ENCODE results near the gene LRRC75A. TPM values are rescaled to one million over a fixed set of nuclear protein-coding genes. Genes with fewer than 3 reads are reported as not detected.
A peak's percentile ranks its signal among the peaks of the same experiment; 100 is the strongest.

LRRC75A gene
- total and polyA plus RNA-seq, 2 of the 13 experiments (the other 11 are each of a cell fraction or from before 2014, with no cell fraction given): 0.03 TPM; not detected in 1

- TF ChIP-seq ZNF678 (CRISPR knock-in tag; IDR thresholded peaks at IDR 0.05) (no peak), ZNF30 (CRISPR knock-in tag; IDR thresholded peaks at IDR 0.05) (no peak), ZNF577 (CRISPR knock-in tag; IDR thresholded peaks at IDR 0.05; ENCODE audit: borderline replicate concordance, low read depth) (no peak), FOXJ3 (CRISPR knock-in tag; IDR thresholded peaks at IDR 0.05; ENCODE audit: borderline replicate concordance) (peak; percentile 56; the same call in 1 of the 2 replicates), TOE1 (CRISPR knock-in tag; IDR thresholded peaks at IDR 0.05) (no peak), ZSCAN5A (CRISPR knock-in tag; IDR thresholded peaks at IDR 0.05; ENCODE audit: borderline replicate concordance) (no peak), SALL1 (CRISPR knock-in tag; IDR thresholded peaks at IDR 0.05) (peak; percentile 50), ZNF597 (CRISPR knock-in tag; IDR thresholded peaks at IDR 0.05) (no peak), ARID3A (IDR thresholded peaks at IDR 0.05; ENCODE audit: low read depth, low read length) (no peak), SAP130 (CRISPR knock-in tag; IDR thresholded peaks at IDR 0.05; ENCODE audit: low read depth) (0 out of 2 replicates have a peak, but pooled peaks have one; percentile 11), SOX13 (IDR thresholded peaks at IDR 0.05) (no peak), SOX13 (CRISPR knock-in tag; conservative IDR thresholded peaks at IDR 0.05 in 1 of 2, IDR thresholded peaks at IDR 0.05 in 1 of 2) (peak in 1 of 2 experiments; percentile 11; a peak in 1 of 4 replicates), ZSCAN9 (CRISPR knock-in tag; IDR thresholded peaks at IDR 0.05; ENCODE audit: borderline replicate concordance) (no peak), CSRNP1 (CRISPR knock-in tag; IDR thresholded peaks at IDR 0.05) (no peak), PAXIP1 (CRISPR knock-in tag; conservative IDR thresholded peaks at IDR 0.05) (peak; percentile 76), ZNF703 (CRISPR knock-in tag; IDR thresholded peaks at IDR 0.05; ENCODE audit: borderline replicate concordance) (no peak), ZNF761 (CRISPR knock-in tag; conservative IDR thresholded peaks at IDR 0.05) (no peak), KDM4B (CRISPR knock-in tag; IDR thresholded peaks at IDR 0.05) (no peak), TP53 (CRISPR knock-in tag; conservative IDR thresholded peaks at IDR 0.05) (no peak), GATAD2A (CRISPR knock-in tag; IDR thresholded peaks at IDR 0.05) (0 out of 2 replicates have a peak, but pooled peaks have one; percentile 18), NFKBIZ (CRISPR knock-in tag; IDR thresholded peaks at IDR 0.05) (no peak)
Measured at GRCh38 chr17:16468428-16468992, 23.5 kb downstream of the LRRC75A start (continued).
